Measurements from ENCODE around the gene UBE2J1. TPM values are rescaled to one million over a fixed set of nuclear protein-coding genes. Genes with fewer than 3 reads are reported as not detected.
A peak's percentile ranks its signal among the peaks of the same experiment; 100 is the strongest.

Gene UBE2J1
- total and polyA plus RNA-seq, 9 of the 15 experiments (the other 6 are each of a cell fraction or from before 2014, with no cell fraction given): 11.6 to 32.6 (median 22.0) TPM

DNA sequence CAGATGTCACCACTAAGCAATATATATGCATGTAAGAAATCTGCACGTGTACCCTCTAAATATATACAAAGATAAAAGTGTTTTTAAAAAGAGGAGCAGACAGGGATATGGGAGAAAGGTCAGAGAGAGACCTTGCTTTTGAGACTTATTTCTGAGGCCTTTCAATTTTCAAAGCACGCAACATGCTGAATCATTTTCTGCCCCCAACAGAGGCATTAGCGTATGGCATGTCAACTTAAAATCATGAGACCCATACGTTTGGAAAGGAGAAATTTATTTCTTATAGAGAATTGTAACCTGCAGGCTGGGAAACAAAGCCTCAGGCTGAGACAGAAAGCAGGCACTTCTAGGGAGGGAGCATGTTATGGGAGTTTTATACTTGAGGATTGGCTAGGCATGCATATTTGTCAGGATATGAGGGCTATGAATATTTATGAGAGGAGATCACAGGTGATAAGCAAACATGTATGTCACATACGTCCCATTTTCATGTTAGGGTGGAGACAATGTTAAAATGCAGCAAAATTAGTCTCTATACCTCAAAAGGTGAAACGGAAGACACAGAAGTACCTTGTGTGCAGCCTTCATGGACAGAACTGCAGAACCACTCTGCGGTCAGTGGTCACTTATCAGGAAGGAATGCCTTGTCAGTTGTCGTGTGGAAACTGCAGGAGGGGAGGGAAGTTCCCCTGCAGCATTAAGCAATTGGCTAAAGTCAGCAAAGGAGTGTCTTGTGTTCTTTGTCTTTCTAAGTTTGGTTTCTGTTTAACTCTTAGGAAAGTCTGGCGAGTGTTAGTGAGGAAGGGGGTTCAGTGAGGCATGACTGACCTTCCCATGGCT, 31.2 kb downstream of the UBE2J1 start (continued):
- no peak for TF ChIP-seq ZNF592 (IDR thresholded peaks at IDR 0.05)
- TF ChIP-seq TCFL5 (CRISPR knock-in tag; conservative IDR thresholded peaks at IDR 0.05): no peak
- no peak for TF ChIP-seq PURB (CRISPR knock-in tag; IDR thresholded peaks at IDR 0.05; ENCODE audit: low read depth)
- TF ChIP-seq, protein P1, sequence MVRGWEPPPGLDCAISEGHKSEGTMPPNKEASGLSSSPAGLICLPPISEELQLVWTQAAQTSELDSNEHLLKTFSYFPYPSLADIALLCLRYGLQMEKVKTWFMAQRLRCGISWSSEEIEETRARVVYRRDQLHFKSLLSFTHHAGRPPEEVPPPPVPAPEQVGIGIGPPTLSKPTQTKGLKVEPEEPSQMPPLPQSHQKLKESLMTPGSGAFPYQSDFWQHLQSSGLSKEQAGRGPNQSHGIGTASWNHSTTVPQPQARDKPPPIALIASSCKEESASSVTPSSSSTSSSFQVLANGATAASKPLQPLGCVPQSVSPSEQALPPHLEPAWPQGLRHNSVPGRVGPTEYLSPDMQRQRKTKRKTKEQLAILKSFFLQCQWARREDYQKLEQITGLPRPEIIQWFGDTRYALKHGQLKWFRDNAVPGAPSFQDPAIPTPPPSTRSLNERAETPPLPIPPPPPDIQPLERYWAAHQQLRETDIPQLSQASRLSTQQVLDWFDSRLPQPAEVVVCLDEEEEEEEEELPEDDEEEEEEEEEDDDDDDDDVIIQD (CRISPR knock-in tag; IDR thresholded peaks at IDR 0.05): no peak
- no peak for TF ChIP-seq TAF15 (IDR thresholded peaks at IDR 0.05; ENCODE audit: low read depth, low read length)
- no peak for TF ChIP-seq IRF9 (tag; IDR thresholded peaks at IDR 0.05)
- TF ChIP-seq ZNF347 (CRISPR knock-in tag; IDR thresholded peaks at IDR 0.05; ENCODE audit: low read depth): no peak
- TF ChIP-seq EP300 (IDR thresholded peaks at IDR 0.05; ENCODE audit: low read length): peak; percentile 77
- no peak for TF ChIP-seq ZNF124 (CRISPR knock-in tag; IDR thresholded peaks at IDR 0.05)
- no peak for TF ChIP-seq ZBED1 (IDR thresholded peaks at IDR 0.05)
- TF ChIP-seq ZNF121 (CRISPR knock-in tag; conservative IDR thresholded peaks at IDR 0.05): no peak
- peak; percentile 68; the same call in 1 of the 2 replicates for TF ChIP-seq STAT5A (IDR thresholded peaks at IDR 0.05; ENCODE audit: borderline replicate concordance, low read length)
- TF ChIP-seq BCL6 (CRISPR knock-in tag; IDR thresholded peaks at IDR 0.05): no peak
- TF ChIP-seq ESRRB (CRISPR knock-in tag; IDR thresholded peaks at IDR 0.05; ENCODE audit: borderline replicate concordance): no peak
- TF ChIP-seq KAT2B (IDR thresholded peaks at IDR 0.05; ENCODE audit: low read depth, low read length): no peak
- no peak for TF ChIP-seq TFAM (CRISPR knock-in tag; conservative IDR thresholded peaks at IDR 0.05)
- peak; percentile 94 for TF ChIP-seq CEBPB (tag; IDR thresholded peaks at IDR 0.05)
- TF ChIP-seq NFE2 (IDR thresholded peaks at IDR 0.05; ENCODE audit: low read depth): peak; percentile 63
- TF ChIP-seq ZNF785 (CRISPR knock-in tag; IDR thresholded peaks at IDR 0.05): no peak
- peak; percentile 77 for TF ChIP-seq MTA2 (IDR thresholded peaks at IDR 0.05; ENCODE audit: low read depth)
- no peak for TF ChIP-seq NR4A1 (CRISPR knock-in tag; IDR thresholded peaks at IDR 0.05)
- no peak for TF ChIP-seq NR4A1 (tag; IDR thresholded peaks at IDR 0.05)
- peak; percentile 41; the same call in 1 of the 2 replicates for TF ChIP-seq ZEB2 (IDR thresholded peaks at IDR 0.05)
- peak; percentile 80 for TF ChIP-seq ZNF316 (IDR thresholded peaks at IDR 0.05)
- TF ChIP-seq NR2F6 (CRISPR knock-in tag; IDR thresholded peaks at IDR 0.05): no peak
